ENCODE results near the gene UFSP2.

Gene UFSP2

DNA sequence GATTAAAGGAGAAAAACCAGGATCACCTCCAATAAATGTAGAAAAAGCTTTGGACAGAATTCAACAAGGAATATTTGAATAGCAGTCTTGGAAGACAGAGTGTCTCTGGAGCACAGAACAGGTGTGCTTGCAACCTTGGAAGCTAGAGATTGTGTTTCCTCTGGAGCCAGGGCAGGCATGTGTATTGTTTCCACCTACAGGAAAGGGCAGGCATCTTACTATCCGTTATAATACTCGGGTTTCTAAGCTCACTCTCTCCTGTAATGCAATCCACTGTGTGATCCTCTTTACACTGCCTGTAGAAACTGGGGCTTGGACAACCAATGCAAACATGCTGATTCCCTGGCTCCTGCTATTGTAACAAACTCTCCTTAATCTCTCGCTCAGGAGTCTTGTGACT is 31.4 kb upstream of the UFSP2 start:
- Histone ChIP-seq H3K4me1 (ENCODE audit: insufficient read depth, low read length) (peaks cover 6% of the 10 kb centered on the region; the same call in 1 of the 2 replicates), H3K9ac (ENCODE audit: low read depth, low read length) (no peak overlapping the region), H3K9me3 (ENCODE audit: control insufficient read depth, insufficient read depth, low read length) (no peaks in the 10 kb centered on the region), H3K36me3 (ENCODE audit: insufficient read depth, low read length) (no peaks in the 10 kb centered on the region)

DNA sequence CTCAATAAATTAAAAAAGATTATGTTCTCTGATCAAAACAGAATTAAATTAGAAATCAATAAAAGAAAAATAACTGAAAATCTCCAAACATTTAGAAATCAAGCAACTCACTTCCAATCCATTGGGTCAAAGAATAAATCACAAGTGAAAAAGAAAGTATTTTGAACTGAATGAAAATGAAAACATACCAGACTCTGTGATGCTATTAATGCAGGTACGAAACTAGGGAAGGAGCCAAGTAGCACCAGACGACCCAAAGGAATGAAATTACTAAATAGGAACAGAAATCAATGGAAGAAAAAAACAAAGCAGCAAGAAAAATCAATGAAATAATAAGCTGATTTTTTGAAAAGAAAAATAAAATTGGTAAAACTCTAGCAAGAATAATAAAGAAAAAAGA is 30.4 kb upstream of the UFSP2 start:
- Histone ChIP-seq H3K36me3 (ENCODE audit: insufficient read depth, low read length) (no peaks in the 10 kb centered on the region), H3K9ac (ENCODE audit: low read depth, low read length) (no peak overlapping the region), H3K9me3 (ENCODE audit: control insufficient read depth, insufficient read depth, low read length) (no peaks in the 10 kb centered on the region), H3K4me1 (ENCODE audit: insufficient read depth, low read length) (peaks cover 6% of the 10 kb centered on the region; the same call in 1 of the 2 replicates)

DNA sequence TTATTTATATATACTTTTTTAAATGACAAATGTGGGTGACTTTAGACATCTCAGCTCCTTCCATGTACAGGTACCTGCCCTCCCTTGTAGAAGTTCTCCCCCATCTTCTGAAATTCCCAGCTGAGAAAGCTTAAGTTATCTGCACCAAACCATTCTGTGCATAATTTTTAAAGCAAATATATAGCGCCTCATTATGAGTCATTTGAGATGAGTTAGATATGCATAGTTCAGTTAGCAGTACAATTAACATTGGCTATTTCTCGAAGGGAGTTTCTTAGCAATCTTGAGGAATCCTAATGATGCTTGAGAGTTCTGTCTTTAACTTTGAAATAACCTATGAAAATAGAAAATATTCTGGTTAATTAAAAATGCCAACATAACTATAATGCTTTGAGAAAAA is 19.4 kb upstream of the UFSP2 start:
- no peaks in the 10 kb centered on the region for H3K36me3 ChIP-seq (ENCODE audit: insufficient read depth, low read length)
- H3K9ac ChIP-seq (ENCODE audit: low read depth, low read length): no peak overlapping the region
- H3K4me1 ChIP-seq (ENCODE audit: insufficient read depth, low read length): no peaks in the 10 kb centered on the region
- H3K9me3 ChIP-seq (ENCODE audit: control insufficient read depth, insufficient read depth, low read length): no peaks in the 10 kb centered on the region

DNA sequence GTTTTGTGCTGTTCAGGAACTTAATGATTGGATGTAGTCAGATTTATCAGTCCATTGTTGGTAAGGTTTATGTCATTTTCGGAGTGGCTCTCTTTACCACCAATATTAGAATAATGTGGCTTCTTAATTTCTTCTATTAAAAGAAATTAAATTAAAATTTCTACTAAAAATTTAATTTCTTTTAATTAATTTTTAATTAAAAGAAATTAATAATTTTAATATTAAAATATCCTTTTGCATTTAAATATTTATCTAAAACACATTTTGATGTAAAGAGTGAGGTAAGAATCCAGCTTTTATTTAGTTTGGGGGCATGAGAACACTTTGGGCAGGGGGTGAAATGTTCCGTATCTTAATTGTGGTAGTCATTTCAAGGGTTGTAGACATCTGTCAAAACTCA is 15.7 kb upstream of the UFSP2 start:
- H3K9ac ChIP-seq (ENCODE audit: low read depth, low read length): no peak overlapping the region
- H3K36me3 ChIP-seq (ENCODE audit: insufficient read depth, low read length): no peaks in the 10 kb centered on the region
- H3K4me1 ChIP-seq (ENCODE audit: insufficient read depth, low read length): no peaks in the 10 kb centered on the region
- H3K9me3 ChIP-seq (ENCODE audit: control insufficient read depth, insufficient read depth, low read length): no peaks in the 10 kb centered on the region

DNA sequence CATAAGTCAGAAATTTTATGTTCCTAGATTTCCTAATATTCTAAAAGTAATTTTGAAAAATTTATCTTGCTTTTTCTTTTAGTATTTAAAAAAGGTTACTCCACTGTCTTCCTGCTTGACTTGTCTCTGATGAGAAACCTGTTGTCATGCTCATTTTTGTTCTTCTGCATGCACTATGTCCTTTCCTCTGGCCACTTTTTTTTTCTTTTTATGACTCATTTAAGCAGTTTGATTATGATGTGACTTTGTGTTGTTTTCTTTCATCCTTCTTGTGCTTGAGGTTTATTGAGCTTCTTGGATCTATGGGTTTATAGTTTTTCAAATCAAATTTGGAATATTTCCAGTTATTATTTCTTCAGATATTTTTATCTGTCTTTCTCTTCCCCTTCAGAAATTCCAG is 12.0 kb upstream of the UFSP2 start:
- no peaks in the 10 kb centered on the region for H3K4me1 ChIP-seq (ENCODE audit: insufficient read depth, low read length)
- no peaks in the 10 kb centered on the region for H3K9me3 ChIP-seq (ENCODE audit: control insufficient read depth, insufficient read depth, low read length)
- H3K9ac ChIP-seq (ENCODE audit: low read depth, low read length): no peak overlapping the region
- no peaks in the 10 kb centered on the region for H3K36me3 ChIP-seq (ENCODE audit: insufficient read depth, low read length)

DNA sequence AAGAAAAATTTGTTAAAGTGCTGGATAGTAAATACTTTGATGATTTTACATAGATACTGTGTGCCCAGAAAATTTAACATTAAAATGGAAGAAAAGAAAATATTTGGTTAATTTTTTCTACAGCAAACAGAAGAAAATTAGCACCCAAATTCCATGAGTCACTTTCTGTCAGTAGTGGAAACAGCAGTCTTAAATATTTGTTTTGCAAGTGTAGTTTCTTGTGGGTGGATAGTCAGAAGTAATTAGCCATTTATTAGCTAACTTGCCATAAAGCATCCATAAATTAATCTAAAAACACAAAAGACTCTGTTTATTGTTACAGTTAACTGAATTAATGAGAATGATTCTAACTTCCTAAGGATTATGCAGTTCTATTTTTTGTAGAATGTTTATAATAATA is 9.7 kb upstream of the UFSP2 start:
- Histone ChIP-seq H3K4me1 (ENCODE audit: insufficient read depth, low read length) (no peaks in the 10 kb centered on the region), H3K36me3 (ENCODE audit: insufficient read depth, low read length) (no peaks in the 10 kb centered on the region), H3K9ac (ENCODE audit: low read depth, low read length) (no peak overlapping the region), H3K9me3 (ENCODE audit: control insufficient read depth, insufficient read depth, low read length) (no peaks in the 10 kb centered on the region)

DNA sequence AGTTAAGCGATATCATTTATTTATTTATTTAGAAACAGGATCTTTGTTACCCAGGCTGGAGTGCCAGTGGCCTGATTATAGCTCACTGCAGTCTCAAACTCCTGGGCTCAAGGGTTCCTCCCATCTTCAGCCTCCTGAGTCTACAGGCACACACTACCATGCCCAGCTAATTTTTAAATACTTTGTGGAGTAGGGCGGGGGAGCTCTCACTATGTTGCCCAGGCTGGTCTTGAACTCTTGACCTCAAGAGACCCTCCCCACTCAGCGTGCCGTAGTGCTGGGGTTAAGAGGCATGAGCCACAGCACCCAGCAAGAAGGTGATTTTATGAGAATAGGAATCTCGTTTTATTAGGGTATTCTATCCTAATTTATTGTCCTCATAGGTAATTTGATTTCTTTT is 3.9 kb upstream of the UFSP2 start:
- Histone ChIP-seq H3K36me3 (ENCODE audit: insufficient read depth, low read length) (no peaks in the 10 kb centered on the region), H3K9ac (ENCODE audit: low read depth, low read length) (no peak overlapping the region), H3K4me1 (ENCODE audit: insufficient read depth, low read length) (no peaks in the 10 kb centered on the region), H3K9me3 (ENCODE audit: control insufficient read depth, insufficient read depth, low read length) (no peaks in the 10 kb centered on the region)

DNA sequence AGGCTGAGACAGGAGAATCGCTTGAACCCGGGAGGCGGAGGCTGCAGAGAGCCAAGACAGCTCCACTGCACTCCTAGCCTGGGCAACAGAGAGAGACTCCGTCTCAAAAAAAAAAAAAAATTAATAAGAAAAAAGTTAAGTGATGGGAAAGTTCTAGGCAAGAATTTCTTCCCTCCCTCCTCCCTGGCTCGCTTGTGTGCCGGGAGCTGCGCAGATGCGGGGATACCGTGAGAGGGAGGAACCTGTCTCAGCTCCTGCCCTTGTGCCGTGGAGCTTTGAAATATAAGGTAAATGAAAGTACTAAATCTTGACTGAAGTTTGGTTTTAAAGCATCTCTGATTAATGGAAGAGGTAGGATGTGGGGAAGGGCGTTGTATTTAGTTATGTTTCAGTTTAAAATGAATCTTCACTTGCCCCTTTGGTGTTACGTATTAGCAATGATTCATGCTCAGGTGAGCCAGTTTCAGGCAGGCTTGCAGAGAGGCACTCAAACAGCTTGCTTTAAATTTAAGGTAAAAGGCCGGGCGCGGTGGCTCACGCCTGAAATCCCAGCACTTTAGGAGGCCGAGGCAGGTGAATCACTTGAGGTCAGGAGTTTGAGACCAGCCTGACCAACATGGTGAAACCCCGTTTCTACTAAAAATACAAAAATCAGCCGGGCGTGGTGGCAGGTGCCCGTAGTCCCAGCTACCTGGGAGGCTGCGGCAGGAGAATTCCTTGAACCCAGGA is 1.4 kb upstream of the UFSP2 start:
- H3K4me1 ChIP-seq (ENCODE audit: insufficient read depth, low read length): no peaks in the 10 kb centered on the region
- H3K9ac ChIP-seq (ENCODE audit: low read depth, low read length): no peak overlapping the region

DNA sequence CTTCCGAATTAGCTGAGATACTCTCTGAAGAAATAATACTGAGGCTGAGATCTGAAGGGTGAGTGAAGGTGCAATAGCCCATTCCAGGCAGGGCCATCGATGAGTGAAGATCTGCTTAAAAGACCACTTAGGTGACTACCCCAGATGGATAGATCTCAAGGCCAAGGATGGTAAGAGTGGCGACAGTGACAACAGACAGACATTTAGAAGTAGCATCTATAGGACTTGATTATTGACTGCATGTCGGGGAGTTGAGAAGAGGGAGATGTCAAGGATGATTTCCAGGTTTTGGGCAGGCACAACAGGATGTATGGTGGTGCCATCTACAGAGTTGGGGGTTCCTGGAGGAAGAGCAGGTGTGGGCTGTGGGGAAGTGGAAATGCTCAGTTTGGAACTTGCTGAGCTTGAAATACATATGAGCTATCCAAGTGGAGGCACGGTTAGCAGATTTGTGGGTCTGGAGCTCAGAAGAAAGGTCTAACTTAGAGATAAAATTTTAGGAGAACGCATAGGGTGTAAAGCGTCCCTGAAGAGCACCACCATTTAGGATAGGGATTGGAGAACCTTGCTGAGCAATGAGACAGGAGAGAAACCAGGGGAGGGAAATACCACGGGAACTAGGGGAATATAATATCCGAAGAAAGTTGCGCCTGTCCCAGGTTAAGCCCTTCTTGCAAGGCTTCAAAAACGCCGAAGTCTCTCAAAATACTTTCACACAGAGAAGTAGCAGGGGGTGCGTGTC is 688 bp downstream of the UFSP2 start:
- Histone ChIP-seq H3K9me3 (ENCODE audit: control insufficient read depth, insufficient read depth, low read length) (no peaks in the 10 kb centered on the region), H3K4me1 (ENCODE audit: insufficient read depth, low read length) (no peaks in the 10 kb centered on the region), H3K9ac (ENCODE audit: low read depth, low read length) (peak overlapping the region; percentile 88), H3K36me3 (ENCODE audit: insufficient read depth, low read length) (no peaks in the 10 kb centered on the region)

More for the DNA sequence above, 1.4 kb upstream of the UFSP2 start:
- Histone ChIP-seq H3K9me3 (ENCODE audit: control insufficient read depth, insufficient read depth, low read length) (no peaks in the 10 kb centered on the region), H3K36me3 (ENCODE audit: insufficient read depth, low read length) (no peaks in the 10 kb centered on the region)

DNA sequence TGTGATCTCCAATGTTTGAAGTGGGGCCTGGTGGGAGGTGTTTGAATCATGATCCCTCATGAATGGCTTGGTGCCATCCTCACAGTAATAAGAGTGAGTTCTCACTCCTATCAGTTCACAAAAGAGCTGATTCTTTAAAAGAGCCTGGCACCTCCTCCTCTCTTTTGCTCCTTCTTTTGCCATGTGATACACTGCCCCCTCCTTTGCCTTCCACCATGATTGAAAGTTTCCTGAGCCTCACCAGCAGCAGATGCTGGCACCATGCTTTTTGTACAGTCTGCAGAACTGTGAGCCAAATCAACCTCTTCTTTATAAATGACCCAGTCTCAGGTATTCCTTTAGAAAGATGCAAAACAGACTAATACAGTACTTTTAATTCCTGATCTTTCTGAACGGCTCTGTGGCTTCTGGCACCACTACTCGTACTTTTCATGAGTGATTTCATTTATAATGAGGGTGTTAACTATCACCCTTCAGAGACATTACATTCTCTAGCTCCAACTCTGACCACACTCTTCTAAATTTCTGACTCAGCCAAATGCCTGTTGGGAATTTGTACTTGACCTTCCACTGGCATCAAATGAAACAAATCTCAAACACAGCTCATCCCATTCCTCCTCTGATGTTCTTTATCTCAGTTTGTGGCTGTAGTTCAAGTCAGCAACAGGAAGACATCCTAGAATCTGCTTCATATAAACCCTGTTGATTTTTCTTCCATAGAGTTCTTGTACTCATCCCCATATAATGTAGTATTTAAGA is 4.2 kb downstream of the UFSP2 start:
- Histone ChIP-seq H3K9ac (ENCODE audit: low read depth, low read length) (no peak overlapping the region), H3K9me3 (ENCODE audit: control insufficient read depth, insufficient read depth, low read length) (no peaks in the 10 kb centered on the region), H3K36me3 (ENCODE audit: insufficient read depth, low read length) (no peaks in the 10 kb centered on the region; the same call in 1 of the 2 replicates), H3K4me1 (ENCODE audit: insufficient read depth, low read length) (no peaks in the 10 kb centered on the region)

DNA sequence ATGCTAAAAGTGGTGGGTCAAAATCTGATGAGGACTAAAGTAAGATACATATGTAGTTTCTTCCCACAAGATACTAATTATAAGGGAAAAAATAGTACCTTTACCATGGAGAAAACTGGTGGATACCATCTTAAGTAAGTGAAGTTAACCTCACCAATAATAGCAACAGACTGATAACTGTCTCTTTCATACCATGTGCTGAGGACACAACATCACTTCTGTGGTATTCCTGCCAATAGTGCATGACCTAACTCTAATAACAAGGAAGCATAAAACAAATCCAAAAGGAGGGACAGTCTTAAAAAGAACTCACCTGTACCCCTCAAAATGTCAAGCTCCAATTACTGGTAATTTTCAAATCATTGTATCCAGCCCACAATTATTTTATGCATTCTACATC is 8.8 kb downstream of the UFSP2 start:
- Histone ChIP-seq H3K9me3 (ENCODE audit: control insufficient read depth, insufficient read depth, low read length) (no peaks in the 10 kb centered on the region), H3K36me3 (ENCODE audit: insufficient read depth, low read length) (no peaks in the 10 kb centered on the region; the same call in 1 of the 2 replicates), H3K4me1 (ENCODE audit: insufficient read depth, low read length) (no peaks in the 10 kb centered on the region), H3K9ac (ENCODE audit: low read depth, low read length) (no peak overlapping the region)

DNA sequence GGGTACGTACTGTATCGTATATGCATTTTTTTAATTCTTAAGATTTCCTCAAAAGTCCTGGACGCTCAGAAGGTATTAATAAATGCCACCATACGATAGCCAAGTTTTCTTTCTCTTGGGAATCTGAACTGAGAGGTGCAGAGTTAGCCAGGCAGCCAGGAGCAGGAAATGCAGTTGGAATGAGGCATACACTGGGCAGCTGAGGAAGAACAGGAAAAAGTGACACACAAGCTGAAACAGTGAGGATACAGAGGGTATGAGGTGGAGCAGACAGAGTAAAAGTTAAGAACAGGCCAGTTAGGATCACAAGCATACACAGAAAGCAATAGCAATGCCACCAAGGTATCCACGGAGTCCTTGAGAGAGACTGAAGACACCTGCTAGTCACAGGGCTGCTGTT is 13.4 kb downstream of the UFSP2 start:
- Histone ChIP-seq H3K9me3 (ENCODE audit: control insufficient read depth, insufficient read depth, low read length) (no peaks in the 10 kb centered on the region), H3K4me1 (ENCODE audit: insufficient read depth, low read length) (no peaks in the 10 kb centered on the region), H3K9ac (ENCODE audit: low read depth, low read length) (no peak overlapping the region), H3K36me3 (ENCODE audit: insufficient read depth, low read length) (peaks cover 2% of the 10 kb centered on the region; the same call in 1 of the 2 replicates)

DNA sequence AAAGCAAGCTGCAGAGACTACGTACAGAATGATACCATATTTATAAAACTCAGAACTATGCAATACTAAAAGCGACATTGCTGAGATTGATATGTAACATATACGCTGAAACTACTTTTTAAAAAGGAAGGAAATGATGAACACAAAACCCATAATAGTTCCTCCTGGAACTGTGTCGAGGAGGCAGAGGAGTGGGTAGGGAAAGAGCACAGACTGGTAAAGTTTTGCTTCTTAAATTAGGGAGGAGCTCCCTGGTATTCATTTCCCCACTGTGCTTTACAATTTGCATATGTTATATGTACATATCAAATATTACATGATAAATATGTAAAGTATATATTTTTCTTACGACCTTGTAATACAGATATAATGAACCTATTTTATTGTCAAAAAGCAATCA is 13.9 kb downstream of the UFSP2 start:
- no peak overlapping the region for H3K9ac ChIP-seq (ENCODE audit: low read depth, low read length)
- 0 out of 2 replicates have a peak, but pooled peaks cover 2% of the 10 kb centered on the region for H3K36me3 ChIP-seq (ENCODE audit: insufficient read depth, low read length)

DNA sequence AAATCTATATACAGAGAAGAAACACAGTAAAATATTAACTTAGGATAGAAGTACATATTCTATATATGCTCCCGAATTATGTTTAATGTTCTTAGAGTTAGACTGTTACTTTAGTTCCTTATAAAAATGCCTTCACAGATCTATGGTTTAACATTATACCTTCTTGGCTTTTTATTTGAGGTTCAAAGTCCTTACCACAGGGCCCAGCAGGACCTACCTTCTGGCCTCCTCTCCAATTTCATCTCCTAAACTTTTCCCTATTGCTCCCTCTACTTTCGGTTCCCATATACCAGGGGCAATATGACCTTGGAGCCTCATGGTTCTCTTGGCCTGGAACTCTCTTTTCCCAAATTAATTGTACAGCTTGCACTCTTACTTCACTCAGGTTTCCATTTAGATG is 17.3 kb downstream of the UFSP2 start:
- no peaks in the 10 kb centered on the region for H3K4me1 ChIP-seq (ENCODE audit: insufficient read depth, low read length)
- no peak overlapping the region for H3K9ac ChIP-seq (ENCODE audit: low read depth, low read length)
- H3K9me3 ChIP-seq (ENCODE audit: control insufficient read depth, insufficient read depth, low read length): no peaks in the 10 kb centered on the region
- 0 out of 2 replicates have a peak, but pooled peaks cover 2% of the 10 kb centered on the region for H3K36me3 ChIP-seq (ENCODE audit: insufficient read depth, low read length)

More for the DNA sequence above, 13.9 kb downstream of the UFSP2 start:
- Histone ChIP-seq H3K4me1 (ENCODE audit: insufficient read depth, low read length) (no peaks in the 10 kb centered on the region), H3K9me3 (ENCODE audit: control insufficient read depth, insufficient read depth, low read length) (no peaks in the 10 kb centered on the region)
